Measurements from ENCODE around the gene NTSR1. TPM values are rescaled to one million over a fixed set of nuclear protein-coding genes. Genes with fewer than 3 reads are reported as not detected.

Gene NTSR1
- total RNA-seq, 1 experiment from 2014 or later = 4.5 TPM

DNA sequence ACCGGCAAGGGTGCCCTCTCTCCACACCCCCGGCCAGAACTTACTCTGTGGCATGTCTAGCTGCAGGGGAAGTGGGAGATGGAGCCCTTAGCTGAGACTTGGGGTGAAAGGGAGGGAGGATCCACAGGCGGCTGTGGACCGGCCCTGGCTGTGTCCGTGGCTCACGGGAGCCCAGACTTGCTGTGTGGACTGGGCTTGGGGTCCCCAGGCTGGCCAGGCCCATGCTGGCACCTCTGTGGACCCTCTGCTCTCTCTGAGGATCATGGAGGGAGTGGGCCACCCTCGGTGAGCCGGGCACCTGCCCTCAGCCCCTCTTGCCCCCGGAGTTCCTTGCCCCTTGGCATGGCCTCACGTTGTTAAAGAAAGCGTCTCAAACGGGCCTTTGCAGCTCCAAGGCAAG is 8.9 kb upstream of the NTSR1 start:
- Mint-ChIP-seq H3K27ac (ENCODE audit: low read depth, unreplicated experiment) (no peak overlapping the region), H3K36me3 (ENCODE audit: insufficient read depth, unreplicated experiment) (no peaks in the 10 kb centered on the region), H3K4me1 (ENCODE audit: insufficient read depth, unreplicated experiment) (peaks cover 16% of the 10 kb centered on the region), H3K9me3 (ENCODE audit: unreplicated experiment) (no peaks in the 10 kb centered on the region), H3K4me3 (ENCODE audit: unreplicated experiment) (no peak overlapping the region), H3K27me3 (ENCODE audit: insufficient read depth, unreplicated experiment) (peaks cover 18% of the 10 kb centered on the region)
- ChIA-PET POLR2A (interaction anchor here (0.7 to 0.8 kb wide), 2 partner anchors 11 to 74 kb away, joined by 3 read pairs; no protein-coding TSS in a partner anchor), CTCF (interaction anchor here (0.7 to 1.5 kb wide), 2 partner anchors 32 to 91 kb away, joined by 3 to 6 read pairs; no protein-coding TSS in a partner anchor)
- DNase-seq (ENCODE audit: unreplicated experiment) = no peak
- intact Hi-C loops (cut with micrococcal nuclease) = loop anchor here (10.0 kb wide), 1 partner anchor 45 kb away; no protein-coding TSS in a partner anchor
- TF ChIP-seq, protein P1, sequence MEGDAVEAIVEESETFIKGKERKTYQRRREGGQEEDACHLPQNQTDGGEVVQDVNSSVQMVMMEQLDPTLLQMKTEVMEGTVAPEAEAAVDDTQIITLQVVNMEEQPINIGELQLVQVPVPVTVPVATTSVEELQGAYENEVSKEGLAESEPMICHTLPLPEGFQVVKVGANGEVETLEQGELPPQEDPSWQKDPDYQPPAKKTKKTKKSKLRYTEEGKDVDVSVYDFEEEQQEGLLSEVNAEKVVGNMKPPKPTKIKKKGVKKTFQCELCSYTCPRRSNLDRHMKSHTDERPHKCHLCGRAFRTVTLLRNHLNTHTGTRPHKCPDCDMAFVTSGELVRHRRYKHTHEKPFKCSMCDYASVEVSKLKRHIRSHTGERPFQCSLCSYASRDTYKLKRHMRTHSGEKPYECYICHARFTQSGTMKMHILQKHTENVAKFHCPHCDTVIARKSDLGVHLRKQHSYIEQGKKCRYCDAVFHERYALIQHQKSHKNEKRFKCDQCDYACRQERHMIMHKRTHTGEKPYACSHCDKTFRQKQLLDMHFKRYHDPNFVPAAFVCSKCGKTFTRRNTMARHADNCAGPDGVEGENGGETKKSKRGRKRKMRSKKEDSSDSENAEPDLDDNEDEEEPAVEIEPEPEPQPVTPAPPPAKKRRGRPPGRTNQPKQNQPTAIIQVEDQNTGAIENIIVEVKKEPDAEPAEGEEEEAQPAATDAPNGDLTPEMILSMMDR (IDR thresholded peaks at IDR 0.05; ENCODE audit: unreplicated experiment) = no peak
- no TSS peak for BruUV-seq (replicated peaks)

DNA sequence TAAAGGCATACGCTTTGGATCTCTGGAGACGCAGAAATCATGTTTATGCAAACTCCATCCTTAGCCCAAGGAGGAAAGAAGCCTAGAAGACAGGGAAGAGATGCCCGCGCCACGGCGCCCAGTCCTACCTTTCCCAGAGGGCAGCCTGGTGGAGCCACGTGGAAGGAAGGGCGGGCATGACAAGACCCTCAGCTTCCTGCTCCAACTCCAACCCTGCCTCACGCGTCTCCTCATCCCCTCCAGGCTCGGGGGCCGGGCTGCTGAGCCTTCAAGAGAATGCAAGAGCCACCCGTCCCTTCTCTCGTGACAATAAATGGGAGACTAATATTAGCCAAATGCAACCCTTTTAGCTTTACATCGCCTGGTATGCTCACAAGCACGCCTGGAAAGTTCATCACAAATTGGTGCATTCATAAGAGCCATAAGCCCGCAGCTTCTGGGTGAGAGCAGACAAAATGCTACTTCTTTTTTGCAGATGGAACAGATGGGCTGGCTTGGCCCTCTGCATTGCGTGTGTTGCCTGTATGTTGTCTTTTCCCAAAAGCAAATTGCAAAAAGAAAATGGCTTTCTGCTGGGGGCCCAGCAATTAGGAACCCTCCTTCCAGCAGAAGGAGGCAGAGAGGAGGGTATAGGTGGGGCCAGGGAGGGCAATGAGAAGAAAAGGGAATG is 8.2 kb upstream of the NTSR1 start:
- ChIA-PET CTCF (interaction anchor here (0.6 to 1.1 kb wide), 3 partner anchors 91 to 478 kb away, joined by 3 to 4 read pairs (median 3); no protein-coding TSS in a partner anchor), POLR2A (interaction anchor here (0.7 kb wide), 3 partner anchors 11 to 632 kb away, joined by 3 read pairs; no protein-coding TSS in a partner anchor)
- Mint-ChIP-seq H3K4me1 (ENCODE audit: insufficient read depth, unreplicated experiment) (peaks cover 20% of the 10 kb centered on the region), H3K27me3 (ENCODE audit: insufficient read depth, unreplicated experiment) (peaks cover 12% of the 10 kb centered on the region), H3K36me3 (ENCODE audit: insufficient read depth, unreplicated experiment) (no peaks in the 10 kb centered on the region), H3K4me3 (ENCODE audit: unreplicated experiment) (no peak overlapping the region), H3K9me3 (ENCODE audit: unreplicated experiment) (no peaks in the 10 kb centered on the region), H3K27ac (ENCODE audit: low read depth, unreplicated experiment) (no peak overlapping the region)
- no TSS peak for BruUV-seq (replicated peaks)
- no peak for DNase-seq (ENCODE audit: unreplicated experiment)
- TF ChIP-seq, protein P1 (IDR thresholded peaks at IDR 0.05; ENCODE audit: unreplicated experiment) = no peak
- intact Hi-C loops (cut with micrococcal nuclease) = loop anchor here (10.0 kb wide), 1 partner anchor 46 kb away; no protein-coding TSS in a partner anchor

DNA sequence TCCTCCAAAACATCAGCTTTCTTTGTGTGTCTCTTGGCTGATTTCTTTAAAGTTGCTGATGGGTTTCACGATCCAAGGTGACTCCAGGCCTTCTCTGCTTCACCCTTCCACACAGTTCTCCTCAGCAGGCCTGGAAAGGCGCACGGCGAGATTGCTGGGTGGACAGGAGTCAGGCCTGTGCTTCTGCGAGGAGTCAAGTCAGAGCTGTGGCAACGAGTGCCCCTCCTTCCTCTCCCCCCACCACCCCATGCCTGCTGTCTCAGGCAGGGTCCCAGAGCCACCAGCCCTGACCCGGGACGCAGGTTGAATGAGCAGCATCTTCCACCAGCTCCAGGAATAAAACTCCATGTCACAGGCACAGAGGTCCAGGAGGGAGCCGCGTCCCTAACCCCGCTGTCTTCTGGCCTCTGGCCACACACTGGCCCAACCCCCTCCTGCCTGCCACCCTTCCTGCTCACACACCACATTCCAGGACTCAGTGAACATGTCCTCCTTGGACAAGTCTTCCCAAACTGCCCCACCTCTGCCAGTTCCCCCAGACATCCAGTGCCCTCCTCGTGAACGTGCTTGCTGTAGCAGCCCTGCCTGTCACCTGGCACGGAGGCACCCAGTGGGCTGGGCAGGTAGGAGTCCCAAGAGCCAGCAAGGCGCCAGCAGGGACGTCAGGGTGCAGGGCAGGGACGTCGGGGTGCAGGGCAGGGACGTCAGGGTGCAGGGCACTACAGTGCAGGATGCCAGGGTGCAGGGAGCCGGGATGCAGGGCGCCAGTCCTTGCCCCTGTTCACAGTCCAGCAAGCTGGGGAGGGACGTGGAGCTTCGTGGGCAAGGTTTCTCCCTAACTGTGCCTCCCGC is 7.2 kb upstream of the NTSR1 start:
- Mint-ChIP-seq H3K27me3 (ENCODE audit: insufficient read depth, unreplicated experiment) (peaks cover 2% of the 10 kb centered on the region), H3K9me3 (ENCODE audit: unreplicated experiment) (no peaks in the 10 kb centered on the region), H3K27ac (ENCODE audit: low read depth, unreplicated experiment) (no peak overlapping the region), H3K4me3 (ENCODE audit: unreplicated experiment) (no peak overlapping the region), H3K36me3 (ENCODE audit: insufficient read depth, unreplicated experiment) (no peaks in the 10 kb centered on the region), H3K4me1 (ENCODE audit: insufficient read depth, unreplicated experiment) (peaks cover 25% of the 10 kb centered on the region)
- intact Hi-C loops (cut with micrococcal nuclease) = loop anchor here (10.0 kb wide), 1 partner anchor 47 kb away; no protein-coding TSS in a partner anchor
- DNase-seq (ENCODE audit: unreplicated experiment) = no peak
- TF ChIP-seq, protein P1 (IDR thresholded peaks at IDR 0.05; ENCODE audit: unreplicated experiment) = no peak
- POLR2A ChIA-PET = interaction anchor here (0.7 to 3.3 kb wide), 2 partner anchors 10 to 93 kb away, joined by 3 to 39 read pairs; partner anchors contain the start of gene MRGBP
- CTCF ChIA-PET = interaction anchor here (0.6 to 3.3 kb wide), 7 partner anchors 39 to 479 kb away, joined by 3 to 85 read pairs (median 3); no protein-coding TSS in a partner anchor
- BruUV-seq (replicated peaks) = no TSS peak

DNA sequence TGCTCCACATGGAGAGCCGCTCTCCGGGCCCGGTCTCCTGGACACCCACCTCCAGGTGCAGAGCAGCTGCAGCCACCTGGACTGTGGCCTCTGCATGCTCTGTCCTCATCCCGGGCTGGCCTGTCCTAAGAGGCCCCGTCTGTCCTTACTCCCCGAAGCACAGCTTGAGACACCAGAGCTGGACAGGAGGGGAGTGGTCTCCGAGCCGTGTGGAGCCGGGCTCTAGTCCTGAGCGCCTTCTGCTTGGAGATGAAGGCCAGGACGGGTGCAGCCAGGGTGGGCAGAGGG is 6.7 kb upstream of the NTSR1 start:
- Mint-ChIP-seq H3K27me3 (ENCODE audit: insufficient read depth, unreplicated experiment) (no peaks in the 10 kb centered on the region), H3K4me1 (ENCODE audit: insufficient read depth, unreplicated experiment) (peaks cover 25% of the 10 kb centered on the region), H3K4me3 (ENCODE audit: unreplicated experiment) (no peak overlapping the region), H3K36me3 (ENCODE audit: insufficient read depth, unreplicated experiment) (no peaks in the 10 kb centered on the region), H3K9me3 (ENCODE audit: unreplicated experiment) (no peaks in the 10 kb centered on the region), H3K27ac (ENCODE audit: low read depth, unreplicated experiment) (no peak overlapping the region)
- TF ChIP-seq, protein P1 (IDR thresholded peaks at IDR 0.05; ENCODE audit: unreplicated experiment) = no peak
- POLR2A ChIA-PET = interaction anchor here (1.1 to 3.3 kb wide), 3 partner anchors 71 to 101 kb away, joined by 3 to 39 read pairs (median 4); partner anchors contain the start of gene MRGBP
- CTCF ChIA-PET = interaction anchor here (0.8 to 3.3 kb wide), 3 partner anchors 89 to 202 kb away, joined by 3 to 85 read pairs (median 10); no protein-coding TSS in a partner anchor
- intact Hi-C loops (cut with micrococcal nuclease) = loop anchor here (10.0 kb wide), 1 partner anchor 47 kb away; no protein-coding TSS in a partner anchor
- no TSS peak for BruUV-seq (replicated peaks)
- DNase-seq (ENCODE audit: unreplicated experiment) = no peak

All from MCF 10A (cell line).